ENCODE results near the gene EPHA2. TPM values are rescaled to one million over a fixed set of nuclear protein-coding genes. Genes with fewer than 3 reads are reported as not detected.

EPHA2 gene
- total RNA-seq, 1 donor from 2014 or later = 42.7 TPM

- H3K4me3 ChIP-seq = no peak overlapping the region
- intact Hi-C loops (cut with DNase I) = no loop called here
Observed at GRCh38 chr1:16117936-16118335, 37.9 kb downstream of the EPHA2 start.

GRCh38 chr1:16117369-16117768, 38.5 kb downstream of the EPHA2 start:
- no peak overlapping the region for H3K27ac ChIP-seq
- H3K27me3 ChIP-seq = no peaks in the 10 kb centered on the region
- H3K4me3 ChIP-seq = no peak overlapping the region
- intact Hi-C loops (cut with DNase I) = no loop called here
- H3K9me3 ChIP-seq = no peaks in the 10 kb centered on the region
- no peak for TF ChIP-seq CTCF (IDR thresholded peaks at IDR 0.05)
- no peak for DNase-seq (ENCODE audit: low spot score in 2 of 2)
- H3K36me3 ChIP-seq = no peaks in the 10 kb centered on the region
- H3K4me1 ChIP-seq = no peaks in the 10 kb centered on the region

More at GRCh38 chr1:16117936-16118335, 37.9 kb downstream of the EPHA2 start:
- DNase-seq (ENCODE audit: low spot score in 2 of 2) = no peak
- Histone ChIP-seq H3K27ac (no peak overlapping the region), H3K4me1 (no peaks in the 10 kb centered on the region), H3K9me3 (no peaks in the 10 kb centered on the region), H3K36me3 (peaks cover 0 to under 1% of the 10 kb centered on the region in 2 donors), H3K27me3 (no peaks in the 10 kb centered on the region)
- no peak for TF ChIP-seq CTCF (IDR thresholded peaks at IDR 0.05)

- intact Hi-C loops (cut with DNase I) = no loop called here
- no peak overlapping the region for H3K4me3 ChIP-seq
- H3K27me3 ChIP-seq = no peaks in the 10 kb centered on the region
- TF ChIP-seq CTCF (IDR thresholded peaks at IDR 0.05) = no peak
- H3K9me3 ChIP-seq = no peaks in the 10 kb centered on the region
- peaks cover 0 to 2% of the 10 kb centered on the region in 2 donors for H3K4me1 ChIP-seq
- no peak overlapping the region for H3K27ac ChIP-seq
- DNase-seq (ENCODE audit: low spot score in 2 of 2) = no peak
- no peaks in the 10 kb centered on the region for H3K36me3 ChIP-seq
Observed at GRCh38 chr1:16116625-16117024, 39.2 kb downstream of the EPHA2 start.

- H3K27ac ChIP-seq = no peak overlapping the region
- intact Hi-C loops (cut with DNase I) = no loop called here
Observed at GRCh38 chr1:16116002-16116401, 39.9 kb downstream of the EPHA2 start.

GRCh38 chr1:16115468-16115983, 40.3 kb downstream of the EPHA2 start:
- no peaks in the 10 kb centered on the region for H3K27me3 ChIP-seq
- H3K36me3 ChIP-seq = no peaks in the 10 kb centered on the region
- no peak overlapping the region for H3K27ac ChIP-seq
- H3K4me1 ChIP-seq = peaks cover 0 to 2% of the 10 kb centered on the region in 2 donors
- no peaks in the 10 kb centered on the region for H3K9me3 ChIP-seq
- no peak for TF ChIP-seq CTCF (IDR thresholded peaks at IDR 0.05)
- intact Hi-C loops (cut with DNase I) = no loop called here
- H3K4me3 ChIP-seq = no peak overlapping the region
- no peak for DNase-seq (ENCODE audit: low spot score in 2 of 2)

More at GRCh38 chr1:16116002-16116401, 39.9 kb downstream of the EPHA2 start:
- no peaks in the 10 kb centered on the region for H3K27me3 ChIP-seq
- no peaks in the 10 kb centered on the region for H3K9me3 ChIP-seq
- H3K36me3 ChIP-seq = no peaks in the 10 kb centered on the region
- H3K4me3 ChIP-seq = no peak overlapping the region
- H3K4me1 ChIP-seq = peaks cover 0 to 2% of the 10 kb centered on the region in 2 donors
- no peak for TF ChIP-seq CTCF (IDR thresholded peaks at IDR 0.05)
- no peak for DNase-seq (ENCODE audit: low spot score in 2 of 2)
